T-cell (primary cell): ENCODE data around the gene CGB1. TPM values are rescaled to one million over a fixed set of nuclear protein-coding genes. Genes with fewer than 3 reads are reported as not detected.
A peak's percentile ranks its signal among the peaks of the same experiment; 100 is the strongest.
"Not testable (repeated sequence)": the region's sequence is repeated elsewhere in the genome, so short reads cannot be mapped to it uniquely, and the experiment has no call there.

Source experiments
- ATAC-seq, 4 experiments: fragments of 200-7000 bp in 3 of 4; fragments of 150-1000 bp in 1 of 4; cut with Tn5 transposase; replicated peaks in 1 of 4; 1 replicate in 3 of 4; 2 replicates in 1 of 4; pipeline ENCODE4 v1.10.0; 2021; ENCODE audit warnings: moderate library complexity in 3 of 4, mild to moderate bottlenecking in 2 of 4, moderate number of reproducible peaks in 1 of 4
- CTCF ChIA-PET, 2 donors: fragments of 300-600 bp; sonication (Branson Sonifier 250); formaldehyde crosslinking; loops; one replicate each; lab custom pipeline; 2022; ENCODE audit warnings: antibody characterized with exemption in 2 of 2; lab: Charles Lee
- POLR2A ChIA-PET, 2 donors: fragments of 300-600 bp; sonication (Branson Sonifier 250); formaldehyde crosslinking; loops; one replicate each; lab custom pipeline; 2022; ENCODE audit warnings: antibody characterized with exemption in 2 of 2; lab: Charles Lee
- DNase-seq, 35 experiments: peaks; one replicate each; pipeline versions ENCODE4 v3.0.0 to v3.0.0-alpha.2; 2013 to 2023
- H3K27ac ChIP-seq: one replicate; pipeline ENCODE4 v1.5.1; 2013; ENCODE audit warnings: low read length
- H3K27me3 ChIP-seq, 2 experiments: replicated peaks in 1 of 2; 1 replicate in 1 of 2; 2 replicates in 1 of 2; pipeline versions ENCODE4 v1.6.1 to v1.7.0; 2013; ENCODE audit warnings: low read length in 1 of 2, mixed read lengths in 1 of 2; ENCODE audit not compliant: control insufficient read depth in 2 of 2, insufficient read depth in 2 of 2; ENCODE audit errors: extremely low read depth in 1 of 2
- H3K36me3 ChIP-seq, 2 donors: 1 replicate in 1 of 2; 2 replicates in 1 of 2; pipeline versions ENCODE4 v1.6.1 to v1.7.0; 2013; ENCODE audit warnings: low read length in 1 of 2; ENCODE audit not compliant: control insufficient read depth in 2 of 2, insufficient read depth in 1 of 2; ENCODE audit errors: extremely low read depth in 1 of 2
- H3K4me1 ChIP-seq, 2 experiments: 1 replicate in 1 of 2; 2 replicates in 1 of 2; pipeline versions ENCODE4 v1.6.1 to v1.7.0; 2013; ENCODE audit warnings: low read length in 2 of 2, mixed read lengths in 1 of 2; ENCODE audit not compliant: insufficient read depth in 2 of 2, control insufficient read depth in 1 of 2; ENCODE audit errors: extremely low read depth in 1 of 2
- H3K4me3 ChIP-seq, 2 donors: 1 replicate in 1 of 2; 2 replicates in 1 of 2; pipeline versions ENCODE4 v1.5.1 to v1.7.0; 2013; ENCODE audit warnings: mild to moderate bottlenecking in 2 of 2, low read length in 1 of 2, moderate library complexity in 1 of 2; ENCODE audit not compliant: control insufficient read depth in 1 of 2; ENCODE audit errors: extremely low read depth in 1 of 2
- H3K9me3 ChIP-seq: 2 replicates; pipeline ENCODE4 v1.7.0; 2013
- H3K27ac Mint-ChIP-seq, 2 donors: one replicate each; pipeline ENCODE4 v1.8.0; 2020 to 2021; ENCODE audit warnings: mild to moderate bottlenecking in 2 of 2, mixed read lengths in 2 of 2
- H3K27me3 Mint-ChIP-seq, 2 donors: one replicate each; pipeline ENCODE4 v1.8.0; 2021 to 2022; ENCODE audit warnings: mixed read lengths in 2 of 2
- H3K36me3 Mint-ChIP-seq: one replicate; pipeline ENCODE4 v1.8.0; 2021; ENCODE audit warnings: mixed read lengths
- H3K4me1 Mint-ChIP-seq, 3 donors: one replicate each; pipeline ENCODE4 v1.8.0; 2020 to 2022; ENCODE audit warnings: mixed read lengths in 3 of 3, mild to moderate bottlenecking in 1 of 3
- H3K4me3 Mint-ChIP-seq, 3 donors: one replicate each; pipeline ENCODE4 v1.8.0; 2020 to 2022; ENCODE audit warnings: mild to moderate bottlenecking in 3 of 3, mixed read lengths in 3 of 3, moderate library complexity in 3 of 3
- H3K9me3 Mint-ChIP-seq, 3 donors: one replicate each; pipeline ENCODE4 v1.8.0; 2020 to 2022; ENCODE audit warnings: mixed read lengths in 3 of 3
- WGBS: methylation state at CpG from one replicate; pipeline ENCODE4 v1.1.5; 2013; ENCODE audit warnings: missing lambda C conversion rate; ENCODE audit not compliant: insufficient coverage; 5-methylcytosine and 5-hydroxymethylcytosine counted together
- total RNA-seq, 35 experiments: library from RNA in 6 of 35; stranded (reverse) in 6 of 35; fragments of 120-200 nt in 1 of 35; gene quantifications; one replicate each; pipeline versions ENCODE4 v1.2.1 to v1.2.4 and lab custom pipeline; 2013 to 2026

CGB1 gene
- total RNA-seq, 5 donors from 2014 or later (not counting 1 experiment from before 2014, with no cell fraction given), result not detected

GRCh38 chr19:49039736-49040135 is 3.0 kb upstream of the CGB1 start:
- H3K27ac ChIP-seq, DNase-seq, H3K27ac Mint-ChIP-seq, H3K9me3 ChIP-seq, POLR2A ChIA-PET, H3K36me3 ChIP-seq, H3K4me3 Mint-ChIP-seq, H3K4me1 Mint-ChIP-seq, H3K36me3 Mint-ChIP-seq, H3K27me3 Mint-ChIP-seq, H3K4me3 ChIP-seq, ATAC-seq, H3K4me1 ChIP-seq, H3K27me3 ChIP-seq, H3K9me3 Mint-ChIP-seq: not testable (repeated sequence)
- WGBS, result no CpG with 5 or more reads among the region's 9 CpGs
- CTCF ChIA-PET, result interaction anchor here (0.6 to 0.7 kb wide), 2 partner anchors 91 to 403 kb away, joined by 3 to 4 read pairs; no protein-coding TSS in a partner anchor

- H3K36me3 Mint-ChIP-seq, H3K27ac ChIP-seq, H3K4me3 ChIP-seq, DNase-seq, CTCF ChIA-PET, ATAC-seq, H3K27ac Mint-ChIP-seq, H3K9me3 Mint-ChIP-seq, H3K27me3 Mint-ChIP-seq, H3K9me3 ChIP-seq, H3K4me1 ChIP-seq, H3K27me3 ChIP-seq, POLR2A ChIA-PET, H3K4me3 Mint-ChIP-seq, H3K4me1 Mint-ChIP-seq, H3K36me3 ChIP-seq: not testable (repeated sequence)
- 84% methylated on average over 9 of the region's 26 CpGs for WGBS
These were observed 2.0 kb upstream of the CGB1 start for GRCh38 chr19:49038557-49039276.

- H3K36me3 ChIP-seq, H3K27ac ChIP-seq, ATAC-seq, H3K27me3 ChIP-seq, POLR2A ChIA-PET, H3K36me3 Mint-ChIP-seq, H3K9me3 ChIP-seq, H3K9me3 Mint-ChIP-seq, H3K4me3 ChIP-seq, H3K27me3 Mint-ChIP-seq, H3K4me1 Mint-ChIP-seq, H3K4me3 Mint-ChIP-seq, H3K4me1 ChIP-seq, DNase-seq, H3K27ac Mint-ChIP-seq, CTCF ChIA-PET: not testable (repeated sequence)
- WGBS, result no CpG with 5 or more reads among the region's 8 CpGs
These were observed 1.4 kb upstream of the CGB1 start for GRCh38 chr19:49038111-49038510.

DNA sequence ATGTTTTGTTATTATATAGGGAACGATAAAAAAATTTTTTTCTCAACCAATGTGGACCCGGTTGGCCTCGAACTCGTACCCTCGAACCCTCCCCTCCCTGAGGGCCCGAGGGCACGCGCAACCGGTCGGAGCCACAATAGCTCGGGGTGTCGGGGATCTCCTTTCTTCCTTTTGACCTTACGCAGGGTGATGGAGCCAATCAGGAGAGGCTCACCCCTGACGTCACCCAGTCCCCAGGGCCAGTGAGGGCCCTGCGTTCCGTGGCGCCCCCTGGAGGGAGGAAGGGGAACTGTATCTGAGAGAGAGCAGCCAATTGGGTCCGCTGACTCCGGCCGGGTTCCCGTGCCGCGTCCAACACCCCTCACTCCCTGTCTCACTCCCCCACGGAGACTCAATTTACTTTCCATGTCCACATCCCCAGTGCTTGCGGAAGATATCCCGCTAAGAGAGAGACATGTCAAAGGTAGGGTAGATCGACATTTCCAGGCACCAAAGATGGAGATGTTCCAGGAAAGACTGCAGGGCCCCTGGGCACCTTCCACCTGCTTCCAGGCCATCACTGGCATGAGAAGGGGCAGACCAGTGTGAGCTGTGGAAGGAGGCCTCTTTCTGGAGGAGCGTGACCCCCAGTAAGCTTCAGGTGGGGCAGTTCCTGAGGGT is 4.9 kb downstream of the CGB1 start, which contains the start of gene CGB2:
TSS of gene CGB2 (plus strand) at position 249 of the 660 bp plus-strand sequence. CDS start at position 455, 206 bp downstream.
- DNase-seq, result peak in 31 of 35 experiments; percentile 17 to 71 (median 37)
- H3K4me1 ChIP-seq, H3K9me3 ChIP-seq, H3K4me3 Mint-ChIP-seq, H3K9me3 Mint-ChIP-seq, H3K27ac ChIP-seq, POLR2A ChIA-PET, H3K36me3 ChIP-seq, H3K27me3 ChIP-seq, H3K36me3 Mint-ChIP-seq, H3K4me1 Mint-ChIP-seq, H3K4me3 ChIP-seq: not testable (repeated sequence)
- peak in 2 of 4 experiments; percentile 65 to 73 for ATAC-seq
- CTCF ChIA-PET, result interaction anchor here in 1 of 2 donors (0.5 kb wide), 1 partner anchor 35 kb away, joined by 3 read pairs; no protein-coding TSS in a partner anchor
- 93% methylated on average over 2 of the region's 28 CpGs for WGBS
- Mint-ChIP-seq H3K27ac (peak within 1 kb of the TSS in 1 of 2 donors; percentile 22), H3K27me3 (peaks cover 4 to 13% of the 10 kb centered on the region in 2 donors)

- H3K4me3 Mint-ChIP-seq, ATAC-seq, POLR2A ChIA-PET, H3K27me3 ChIP-seq, CTCF ChIA-PET, H3K36me3 ChIP-seq, H3K9me3 Mint-ChIP-seq, DNase-seq, H3K36me3 Mint-ChIP-seq, H3K27ac ChIP-seq, H3K27ac Mint-ChIP-seq, H3K9me3 ChIP-seq, H3K4me3 ChIP-seq, H3K4me1 ChIP-seq, H3K4me1 Mint-ChIP-seq: not testable (repeated sequence)
- peaks cover 4 to 12% of the 10 kb centered on the region in 2 donors for H3K27me3 Mint-ChIP-seq
- WGBS, result no CpG with 5 or more reads among the region's 8 CpGs
These were observed 6.4 kb downstream of the CGB1 start for GRCh38 chr19:49030323-49030722.

GRCh38 chr19:49029749-49030148 is 6.9 kb downstream of the CGB1 start:
- DNase-seq, H3K27me3 ChIP-seq, H3K27ac ChIP-seq, H3K27ac Mint-ChIP-seq, POLR2A ChIA-PET, H3K4me3 ChIP-seq, H3K9me3 ChIP-seq, H3K9me3 Mint-ChIP-seq, CTCF ChIA-PET, H3K36me3 Mint-ChIP-seq, H3K36me3 ChIP-seq, H3K4me3 Mint-ChIP-seq, ATAC-seq, H3K4me1 ChIP-seq, H3K4me1 Mint-ChIP-seq: not testable (repeated sequence)
- peaks cover 4 to 11% of the 10 kb centered on the region in 2 donors for H3K27me3 Mint-ChIP-seq
- 100% methylated on average over 7 of the region's 14 CpGs for WGBS
